WERI-Rb-1 (cell line): Measurements from ENCODE around the gene PLPP3.

Source experiments
- DNase-seq: peaks from one replicate; pipeline ENCODE4 v3.0.0-alpha.2; 2020
- H3K27ac ChIP-seq: fragments of 250-450 bp; sonication (Bioruptor Pico); 2 replicates; pipeline ENCODE4 v1.5.1; 2020; ENCODE audit warnings: mild to moderate bottlenecking, moderate library complexity
- H3K27me3 ChIP-seq: fragments of 250-450 bp; sonication (Bioruptor Pico); 2 replicates; pipeline ENCODE4 v1.5.1; 2021; ENCODE audit warnings: mild to moderate bottlenecking, low read depth, moderate library complexity; ENCODE audit not compliant: insufficient read depth, severe bottlenecking
- H3K36me3 ChIP-seq: fragments of 250-450 bp; sonication (Bioruptor Pico); 2 replicates; pipeline ENCODE4 v1.5.1; 2020; ENCODE audit warnings: mild to moderate bottlenecking, moderate library complexity
- H3K4me3 ChIP-seq: 2 replicates; pipeline ENCODE4 v1.5.1; 2011; ENCODE audit warnings: low read depth, mild to moderate bottlenecking, control low read depth, low read length
- H3K9me3 ChIP-seq: fragments of 250-450 bp; sonication (Bioruptor Pico); 2 replicates; pipeline ENCODE4 v1.5.1; 2021; ENCODE audit warnings: mild to moderate bottlenecking, moderate library complexity; ENCODE audit not compliant: severe bottlenecking
- CTCF ChIP-seq: IDR thresholded peaks from 2 replicates; pipeline ENCODE4 v1.5.1; 2011; ENCODE audit warnings: low read depth, mild to moderate bottlenecking, control low read depth, inconsistent platforms, low read length

The PLPP3 gene

DNA sequence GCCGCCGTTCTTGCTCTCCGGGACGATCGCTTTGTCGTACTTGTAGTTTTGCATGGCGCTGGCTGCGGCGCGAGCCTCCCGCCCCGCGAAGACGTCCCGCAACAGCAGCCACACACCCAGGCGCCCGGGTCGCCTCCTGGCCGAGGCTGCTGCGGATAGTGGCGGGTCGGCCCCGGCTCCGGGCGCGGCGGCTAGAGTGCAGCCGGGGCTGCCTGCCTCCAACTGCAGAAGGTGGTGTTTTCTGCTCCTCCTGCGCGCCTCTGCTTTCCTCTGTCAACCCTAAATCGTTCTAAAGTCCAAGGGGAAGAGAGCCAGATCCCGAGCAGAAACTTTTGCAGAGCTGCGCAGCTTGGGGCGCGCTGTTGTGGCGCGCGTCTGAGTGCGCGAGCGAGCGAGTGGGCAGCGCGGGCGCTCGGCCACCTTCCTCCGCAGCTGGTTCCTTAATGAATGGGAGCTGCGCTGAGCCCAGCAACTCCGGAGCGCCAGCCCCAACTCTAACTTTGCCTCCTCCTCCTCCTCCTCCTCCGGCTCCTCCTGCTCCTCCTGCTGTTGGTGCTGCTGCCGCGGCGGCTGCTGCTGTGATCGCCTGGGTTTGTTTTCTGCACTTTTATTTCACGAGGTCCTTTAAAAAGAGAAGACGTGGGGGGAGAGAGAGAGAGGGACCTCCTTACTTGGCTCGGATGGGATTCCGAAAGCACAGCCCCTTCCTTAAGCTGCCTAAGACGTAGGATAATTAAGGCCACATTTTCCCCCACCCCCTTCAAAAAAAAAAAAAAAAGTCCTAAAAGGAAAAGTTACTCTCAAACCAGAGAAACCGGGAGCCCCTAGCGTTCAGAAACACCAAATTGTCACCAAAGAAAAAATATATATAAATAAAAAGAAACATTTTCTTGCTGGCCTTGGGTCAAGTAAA lies at the start of gene PLPP3:
TSS of gene PLPP3 (minus strand) at position 601 of the 913 bp plus-strand sequence. CDS start at position 54, 547 bp downstream.
- Histone ChIP-seq H3K4me3 (peak within 1 kb of the TSS; percentile 83), H3K27ac (no peak within 1 kb of the TSS; the same call in 1 of the 2 replicates), H3K36me3 (no peaks in the 10 kb centered on the region), H3K27me3 (no peaks in the 10 kb centered on the region), H3K9me3 (no peaks in the 10 kb centered on the region)
- 0 out of 2 replicates have a peak, but pooled peaks have one; percentile 20 for TF ChIP-seq CTCF
- peak; percentile 61 for DNase-seq

- no peak for DNase-seq
Observed at GRCh38 chr1:56627636-56628039, 48.3 kb upstream of the PLPP3 start.

GRCh38 chr1:56627019-56627635 lies 47.8 kb upstream of the PLPP3 start:
- TF ChIP-seq CTCF, result no peak
- Histone ChIP-seq H3K9me3 (no peaks in the 10 kb centered on the region), H3K27ac (no peak overlapping the region), H3K27me3 (peaks cover 3% of the 10 kb centered on the region), H3K36me3 (no peaks in the 10 kb centered on the region), H3K4me3 (no peak overlapping the region)
- no peak for DNase-seq

More at GRCh38 chr1:56627636-56628039, 48.3 kb upstream of the PLPP3 start:
- Histone ChIP-seq H3K9me3 (no peaks in the 10 kb centered on the region), H3K27me3 (peaks cover 3% of the 10 kb centered on the region), H3K4me3 (no peak overlapping the region), H3K36me3 (no peaks in the 10 kb centered on the region), H3K27ac (no peak overlapping the region)
- no peak for TF ChIP-seq CTCF

- DNase-seq, result no peak
- no peak for TF ChIP-seq CTCF
- Histone ChIP-seq H3K4me3 (no peak overlapping the region), H3K27me3 (peaks cover 3% of the 10 kb centered on the region), H3K27ac (no peak overlapping the region), H3K9me3 (no peaks in the 10 kb centered on the region), H3K36me3 (no peaks in the 10 kb centered on the region)
Observed at GRCh38 chr1:56626546-56626945, 47.2 kb upstream of the PLPP3 start.

GRCh38 chr1:56625819-56626440 lies 46.6 kb upstream of the PLPP3 start:
- H3K27ac ChIP-seq, result no peak overlapping the region
- no peaks in the 10 kb centered on the region for H3K9me3 ChIP-seq
- DNase-seq, result no peak
- no peaks in the 10 kb centered on the region for H3K36me3 ChIP-seq
- H3K27me3 ChIP-seq, result peaks cover 3% of the 10 kb centered on the region
- no peak for TF ChIP-seq CTCF
- H3K4me3 ChIP-seq, result no peak overlapping the region
